SK-N-SH (cell line): ENCODE measurements around the gene MLLT3. TPM values are rescaled to one million over a fixed set of nuclear protein-coding genes. Genes with fewer than 3 reads are reported as not detected.

Experiments used
- CTCF ChIA-PET: fragments of 300-600, 350-600 bp; formaldehyde crosslinking; extraction: SDS; loops from one replicate; lab custom pipeline; 2021; lab: Yijun Ruan, JAX
- POLR2A ChIA-PET: fragments of 350-600 bp; sonication (Branson Sonifier 250); formaldehyde crosslinking; extraction: SDS; loops from one replicate; lab custom pipeline; 2020; ENCODE audit warnings: antibody characterized with exemption, inconsistent platforms; lab: Yijun Ruan, JAX
- DNase-seq: peaks from one replicate; pipeline ENCODE4 v3.0.0; 2012
- H2AFZ ChIP-seq: fragments of 200-600 bp; sonication (generic); 2 replicates; pipeline ENCODE4 v1.8.1; 2016; ENCODE audit warnings: antibody characterized with exemption, mild to moderate bottlenecking, low read depth
- H3F3A ChIP-seq: fragments of 200-600 bp; sonication (generic); replicated peaks from 2 replicates; pipeline ENCODE3; 2016; ENCODE audit warnings: antibody characterized with exemption, mild to moderate bottlenecking; ENCODE audit not compliant: insufficient read depth
- H3K27ac ChIP-seq, 2 experiments: fragments of 200-500 bp in 1 of 2; fragments of 200-600 bp in 1 of 2; sonication (Bioruptor generic) in 1 of 2; sonication (generic), shearing (Covaris generic) in 1 of 2; 2 replicates each; pipeline versions ENCODE4 v1.5.1 to v1.6.1; 2014 to 2016; ENCODE audit warnings: low read depth in 2 of 2, inconsistent platforms in 1 of 2, low read length in 1 of 2, mild to moderate bottlenecking in 1 of 2, mixed read lengths in 1 of 2
- H3K27me3 ChIP-seq: fragments of 200-600 bp; sonication (generic), shearing (Covaris generic); 2 replicates; pipeline ENCODE4 v1.6.1; 2016; ENCODE audit warnings: mixed run types; ENCODE audit not compliant: insufficient read depth
- H3K36me3 ChIP-seq, 2 experiments: fragments of 200-500 bp in 1 of 2; fragments of 200-600 bp in 1 of 2; sonication (Bioruptor generic) in 1 of 2; sonication (generic) in 1 of 2; replicated peaks in 1 of 2; 2 replicates each; pipeline versions ENCODE3 to v1.5.1; 2014 to 2016; ENCODE audit warnings: low read length in 1 of 2, mild to moderate bottlenecking in 1 of 2; ENCODE audit not compliant: insufficient read depth in 2 of 2, control insufficient read depth in 1 of 2
- H3K4me1 ChIP-seq, 2 experiments: fragments of 200-500 bp in 1 of 2; fragments of 200-600 bp in 1 of 2; sonication (Bioruptor generic) in 1 of 2; sonication (generic), shearing (Covaris generic) in 1 of 2; 2 replicates each; pipeline versions ENCODE4 v1.5.1 to v1.6.1; 2014 to 2016; ENCODE audit warnings: low read depth in 1 of 2, low read length in 1 of 2, mixed run types in 1 of 2; ENCODE audit not compliant: insufficient read depth in 2 of 2, control insufficient read depth in 1 of 2
- H3K4me2 ChIP-seq: fragments of 200-600 bp; sonication (generic), shearing (Covaris generic); 2 replicates; pipeline ENCODE4 v1.6.1; 2017; ENCODE audit warnings: mixed run types
- H3K4me3 ChIP-seq, 2 experiments: fragments of 200-500 bp in 1 of 2; fragments of 200-600 bp in 1 of 2; sonication (Bioruptor generic) in 1 of 2; sonication (generic), shearing (Covaris generic) in 1 of 2; 2 replicates each; pipeline versions ENCODE4 v1.5.1 to v1.8.1; 2014 to 2016; ENCODE audit warnings: low read depth in 2 of 2, inconsistent platforms in 1 of 2, low read length in 1 of 2, mild to moderate bottlenecking in 1 of 2, mixed read lengths in 1 of 2, moderate library complexity in 1 of 2
- H3K79me2 ChIP-seq: fragments of 200-600 bp; sonication (generic); 2 replicates; pipeline ENCODE4 v1.8.1; 2017; ENCODE audit warnings: mild to moderate bottlenecking; ENCODE audit not compliant: insufficient read depth
- H3K9ac ChIP-seq: fragments of 200-600 bp; sonication (generic); 2 replicates; pipeline ENCODE4 v1.6.1; 2017; ENCODE audit warnings: mixed run types
- H3K9me2 ChIP-seq: fragments of 200-600 bp; sonication (generic); 2 replicates; pipeline ENCODE4 v1.6.1; 2017; ENCODE audit warnings: mixed run types
- H3K9me3 ChIP-seq: fragments of 200-600 bp; sonication (generic); 2 replicates; pipeline ENCODE4 v1.6.1; 2017; ENCODE audit warnings: mixed run types, mild to moderate bottlenecking, moderate library complexity
- H4K20me1 ChIP-seq: fragments of 200-600 bp; sonication (generic); 2 replicates; pipeline ENCODE4 v1.6.1; 2017; ENCODE audit warnings: mild to moderate bottlenecking, mixed run types; ENCODE audit not compliant: insufficient read depth
- CTCF ChIP-seq: fragments of 200-600 bp; sonication (generic); IDR thresholded peaks from 2 replicates; pipeline ENCODE4 v1.6.1; 2017; ENCODE audit warnings: antibody characterized with exemption, mild to moderate bottlenecking, moderate library complexity
- EP300 ChIP-seq, 2 experiments: IDR thresholded peaks; 2 replicates each; pipeline versions ENCODE4 v1.4.0 to v1.6.1; 2012; ENCODE audit warnings: borderline replicate concordance in 1 of 2, low read depth in 1 of 2, low read length in 1 of 2
- GATA2 ChIP-seq: sonication (generic); formaldehyde crosslinking; IDR thresholded peaks from 2 replicates; pipeline ENCODE4 v1.5.0; 2020; ENCODE audit warnings: mild to moderate bottlenecking, missing genetic modification reagents
- MXI1 ChIP-seq: IDR thresholded peaks from 2 replicates; pipeline ENCODE4 v1.6.1; 2012; ENCODE audit warnings: mild to moderate bottlenecking, low read depth, low read length, improper control_type of control experiment
- POLR2AphosphoS5 ChIP-seq: IDR thresholded peaks from 2 replicates; pipeline ENCODE4 v1.6.1; 2012; ENCODE audit warnings: low read depth, low read length
- REST ChIP-seq: IDR thresholded peaks from 2 replicates; pipeline ENCODE4 v1.6.1; 2012; ENCODE audit warnings: mild to moderate bottlenecking, low read depth, low read length, moderate library complexity
- USF1 ChIP-seq: IDR thresholded peaks from 2 replicates; pipeline ENCODE4 v1.4.0; 2012; ENCODE audit warnings: low read depth, borderline replicate concordance
- WGBS: methylation state at CpG from one replicate; pipeline ENCODE4 v1.1.6; 2017; ENCODE audit warnings: low lambda C conversion rate; 5-methylcytosine and 5-hydroxymethylcytosine counted together
- polyA plus RNA-seq, 3 experiments: library from polyadenylated mRNA; depleted of rRNA; stranded (reverse); fragments of >200 nt; gene quantifications; 2 replicates each; pipeline ENCODE4 v1.2.3, GENCODE V29; 2012

The MLLT3 gene
- polyA plus RNA-seq, 1 of the 3 experiments (the other 2 are of a cell fraction), result 3.9 TPM

- TF ChIP-seq USF1, result no peak
These were observed 60.2 kb downstream of the MLLT3 start (continued) for GRCh38 chr9:20562051-20562450.

GRCh38 chr9:20561531-20561930 lies 60.8 kb downstream of the MLLT3 start:
- Histone ChIP-seq H2AFZ (no peak overlapping the region), H3K4me3 (no peak overlapping the region), H3F3A (no peaks in the 10 kb centered on the region), H3K27ac (no peak overlapping the region), H3K79me2 (no peaks in the 10 kb centered on the region), H3K36me3 (no peaks in the 10 kb centered on the region), H3K4me1 (peaks cover 0 to 10% of the 10 kb centered on the region in 2 experiments; a peak in 3 of 4 replicates), H3K4me2 (no peak overlapping the region), H3K9me2 (no peaks in the 10 kb centered on the region), H3K9ac (no peak overlapping the region), H3K9me3 (no peaks in the 10 kb centered on the region), H4K20me1 (no peaks in the 10 kb centered on the region), H3K27me3 (no peaks in the 10 kb centered on the region)
- no peak for DNase-seq
- 78% methylated on average over 3 of the region's 3 CpGs for WGBS
- ChIA-PET CTCF (no interaction called here), POLR2A (no interaction called here)
- TF ChIP-seq POLR2AphosphoS5 (no peak), CTCF (no peak), GATA2 (CRISPR knock-in tag) (no peak), MXI1 (no peak), REST (no peak), EP300 (IDR thresholded peaks at IDR 0.05; ENCODE audit: borderline replicate concordance in 1 of 2, low read depth in 1 of 2, low read length in 1 of 2) (no peak)
